GM12873 (cell line): Measurements from ENCODE around the gene TLR9.

ENCODE experiments used
- CTCF ChIP-seq: IDR thresholded peaks from 2 replicates; pipeline ENCODE4 v1.5.1; 2012; ENCODE audit warnings: low read depth, mild to moderate bottlenecking, moderate library complexity, low read length, control low read depth; ENCODE audit not compliant: insufficient read depth; ENCODE audit errors: missing control alignments

Gene TLR9

GRCh38 chr3:52250122-52250521 is 24.7 kb upstream of the TLR9 start:
- TF ChIP-seq CTCF, result no peak

- TF ChIP-seq CTCF, result no peak
These were observed 24.2 kb upstream of the TLR9 start for GRCh38 chr3:52249683-52250082.

GRCh38 chr3:52248816-52249547 is 23.5 kb upstream of the TLR9 start:
- no peak for TF ChIP-seq CTCF

GRCh38 chr3:52248165-52248541 is 22.7 kb upstream of the TLR9 start:
- no peak for TF ChIP-seq CTCF

- TF ChIP-seq CTCF, result no peak
These were observed 22.1 kb upstream of the TLR9 start for GRCh38 chr3:52247409-52248164.

GRCh38 chr3:52246728-52247408 is 21.4 kb upstream of the TLR9 start:
- no peak for TF ChIP-seq CTCF

- TF ChIP-seq CTCF, result no peak
These were observed 20.8 kb upstream of the TLR9 start for GRCh38 chr3:52246264-52246620.
